Adipocyte (in vitro differentiated cells): Measurements from ENCODE around the gene ZNF749.

Experiments
- DNase-seq: peaks from one replicate; pipeline ENCODE4 v3.0.0-alpha.2; 2015; ENCODE audit warnings: low read depth
- H3K27me3 ChIP-seq: replicated peaks from 2 replicates; pipeline ENCODE4 v1.7.0; 2013; ENCODE audit warnings: mild to moderate bottlenecking, low read length, moderate library complexity; ENCODE audit not compliant: control insufficient read depth, insufficient read depth
- H3K36me3 ChIP-seq: 2 replicates; pipeline ENCODE4 v1.7.0; 2013; ENCODE audit warnings: low read length, mild to moderate bottlenecking, moderate library complexity; ENCODE audit not compliant: control insufficient read depth, insufficient read depth, severe bottlenecking
- H3K4me1 ChIP-seq: 2 replicates; pipeline ENCODE4 v1.7.0; 2013; ENCODE audit warnings: mild to moderate bottlenecking, low read length, moderate library complexity; ENCODE audit not compliant: control insufficient read depth, insufficient read depth
- H3K4me3 ChIP-seq: 2 replicates; pipeline ENCODE4 v1.7.0; 2013; ENCODE audit warnings: mild to moderate bottlenecking, low read length, moderate library complexity
- H3K9ac ChIP-seq: 2 replicates; pipeline ENCODE4 v1.7.0; 2013; ENCODE audit warnings: mild to moderate bottlenecking, low read length, moderate library complexity
- H3K9me3 ChIP-seq: 2 replicates; pipeline ENCODE4 v1.7.0; 2013; ENCODE audit warnings: mild to moderate bottlenecking, low read length, moderate library complexity; ENCODE audit not compliant: control insufficient read depth

ZNF749 gene

DNA sequence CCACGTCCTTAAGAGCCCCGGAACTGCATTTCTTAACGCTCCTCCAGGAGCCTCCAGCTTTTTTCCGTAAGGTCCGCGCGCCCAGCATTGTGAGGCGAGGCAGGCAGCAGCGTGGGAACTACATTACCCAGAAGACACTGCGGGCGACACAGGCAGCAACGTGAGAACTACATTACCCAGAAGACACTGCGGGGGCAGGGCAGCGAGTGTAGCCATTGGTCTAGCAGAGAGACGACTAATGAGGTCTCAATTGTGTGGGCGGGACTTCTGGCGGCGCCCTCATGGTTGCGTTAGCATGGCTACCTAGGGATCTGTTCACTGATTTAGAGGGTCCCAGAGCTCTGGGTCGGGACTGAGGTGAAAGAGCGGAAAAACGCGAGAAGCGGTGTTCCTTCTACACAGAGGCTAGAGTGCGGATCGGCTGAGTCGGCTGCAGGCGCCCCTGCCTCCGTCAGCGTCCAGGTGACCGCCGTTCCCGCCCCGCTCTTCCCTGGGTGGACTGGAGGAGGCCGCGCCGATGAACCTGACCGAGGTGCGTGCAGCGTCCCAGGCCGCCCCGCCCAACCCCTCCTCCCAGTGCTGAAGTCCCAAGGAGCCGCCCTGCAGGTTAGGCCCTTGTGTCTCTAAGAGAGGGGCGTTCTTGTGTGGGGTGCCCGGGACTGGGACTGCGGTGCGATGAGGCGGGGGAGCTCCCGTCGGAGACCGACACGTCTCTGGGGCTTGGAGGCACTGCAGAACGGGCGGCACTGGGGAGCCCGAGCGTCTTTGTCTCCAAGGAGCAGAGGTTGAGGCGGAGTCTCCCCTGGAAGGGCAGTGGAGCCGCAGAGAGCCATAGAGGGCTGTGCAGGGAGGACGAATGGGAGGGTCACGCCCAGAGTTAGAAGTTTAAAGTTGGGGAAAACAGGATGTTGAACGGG lies at the start of gene ZNF749:
TSS of gene ZNF749 (plus strand) at position 264 of the 917 bp plus-strand sequence. CDS start at position 518, 254 bp downstream.
- Histone ChIP-seq H3K4me1 (peaks cover 16% of the 10 kb centered on the region), H3K9me3 (no peaks in the 10 kb centered on the region), H3K27me3 (no peaks in the 10 kb centered on the region), H3K4me3 (peak within 1 kb of the TSS; percentile 95), H3K9ac (peak within 1 kb of the TSS; percentile 88), H3K36me3 (peaks cover 6% of the 10 kb centered on the region)
- peak; percentile 99 for DNase-seq

DNA sequence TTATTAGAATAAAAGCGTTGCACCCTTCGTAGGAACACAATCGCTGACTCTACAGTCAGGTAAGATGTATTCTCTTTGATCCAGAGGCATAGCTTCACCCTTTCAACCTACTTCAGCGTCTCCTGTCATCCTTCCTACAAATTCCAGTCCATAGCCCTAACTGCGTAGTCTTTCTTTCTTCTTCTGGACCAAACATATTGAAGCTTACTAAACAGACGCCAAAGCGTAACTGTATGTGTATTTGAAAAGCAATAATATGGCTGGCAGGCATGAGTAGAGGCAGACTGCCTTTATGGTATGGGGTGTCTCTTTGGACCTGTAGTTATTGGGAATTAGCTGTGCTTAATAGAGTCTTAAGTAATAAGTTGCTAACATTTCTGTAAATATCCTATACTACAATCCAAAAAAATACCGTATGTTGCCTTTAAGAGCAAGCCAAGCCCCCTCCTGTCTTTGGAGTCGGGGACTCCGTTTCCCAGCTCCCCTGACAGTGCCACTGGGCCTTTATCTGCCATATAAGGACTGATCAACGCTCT lies 45.9 kb upstream of the ZNF749 start:
- Histone ChIP-seq H3K27me3 (no peaks in the 10 kb centered on the region), H3K36me3 (no peaks in the 10 kb centered on the region), H3K9ac (peak overlapping the region; percentile 98), H3K4me1 (peaks cover 15% of the 10 kb centered on the region), H3K9me3 (no peaks in the 10 kb centered on the region), H3K4me3 (peak overlapping the region; percentile 98)
- DNase-seq, result no peak

DNA sequence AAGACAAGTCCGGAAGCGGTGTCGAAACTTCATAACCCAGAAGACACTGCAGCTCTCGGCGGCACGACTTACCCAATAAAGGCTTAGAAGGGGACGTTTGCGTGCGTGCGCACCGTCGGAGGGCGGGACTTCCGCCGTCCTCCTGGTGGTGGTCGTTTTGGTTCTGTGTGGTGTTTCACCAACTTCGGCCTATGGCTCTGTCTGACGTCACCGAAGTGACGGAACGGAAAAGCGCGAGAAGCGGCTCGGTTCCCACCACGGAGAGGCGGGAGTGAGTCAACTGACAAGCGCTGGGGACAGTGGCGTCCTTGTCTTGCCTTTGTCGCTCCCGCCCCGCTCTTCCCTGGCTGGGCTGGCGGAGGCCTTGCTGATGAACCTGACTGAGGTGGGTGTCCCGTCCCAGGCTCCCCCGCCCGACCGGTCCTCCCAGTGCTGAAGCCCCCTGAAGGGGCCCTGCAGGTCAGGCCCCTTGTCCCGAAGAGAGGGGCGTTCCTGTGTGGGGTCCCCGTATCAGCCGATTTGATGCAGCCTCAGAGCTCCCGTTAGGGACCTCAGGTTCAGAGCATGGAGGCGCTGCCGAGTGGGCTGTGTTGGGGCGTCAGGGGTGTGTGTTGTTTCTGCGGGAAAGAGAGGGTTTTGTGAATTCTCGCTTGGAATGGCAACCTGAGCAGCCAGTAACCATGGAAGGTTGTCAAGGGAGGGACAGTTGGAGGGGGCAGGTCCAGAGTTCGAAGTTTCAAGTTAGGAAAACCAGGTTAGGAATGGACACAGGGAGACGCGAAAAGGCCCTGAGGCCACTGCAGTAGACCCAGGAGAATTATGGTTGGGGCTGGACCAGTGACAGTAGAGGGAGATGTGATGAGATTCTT lies 45.2 kb upstream of the ZNF749 start, which contains the start of gene ZNF548:
TSS of gene ZNF548 (plus strand) at position 125 of the 869 bp plus-strand sequence. CDS start at position 371, 246 bp downstream.
- peak; percentile 99 for DNase-seq
- no peaks in the 10 kb centered on the region for H3K27me3 ChIP-seq
- H3K36me3 ChIP-seq, result no peaks in the 10 kb centered on the region
- H3K9me3 ChIP-seq, result no peaks in the 10 kb centered on the region
- H3K4me1 ChIP-seq, result peaks cover 15% of the 10 kb centered on the region
- peak within 1 kb of the TSS; percentile 98 for H3K4me3 ChIP-seq
- H3K9ac ChIP-seq, result peak within 1 kb of the TSS; percentile 98

GRCh38 chr19:57395710-57396109 lies 39.4 kb upstream of the ZNF749 start:
- Histone ChIP-seq H3K9ac (no peak overlapping the region), H3K36me3 (peaks cover 42% of the 10 kb centered on the region), H3K9me3 (peaks cover 20% of the 10 kb centered on the region), H3K27me3 (no peaks in the 10 kb centered on the region), H3K4me3 (no peak overlapping the region), H3K4me1 (peaks cover 7% of the 10 kb centered on the region)
- DNase-seq, result no peak

DNA sequence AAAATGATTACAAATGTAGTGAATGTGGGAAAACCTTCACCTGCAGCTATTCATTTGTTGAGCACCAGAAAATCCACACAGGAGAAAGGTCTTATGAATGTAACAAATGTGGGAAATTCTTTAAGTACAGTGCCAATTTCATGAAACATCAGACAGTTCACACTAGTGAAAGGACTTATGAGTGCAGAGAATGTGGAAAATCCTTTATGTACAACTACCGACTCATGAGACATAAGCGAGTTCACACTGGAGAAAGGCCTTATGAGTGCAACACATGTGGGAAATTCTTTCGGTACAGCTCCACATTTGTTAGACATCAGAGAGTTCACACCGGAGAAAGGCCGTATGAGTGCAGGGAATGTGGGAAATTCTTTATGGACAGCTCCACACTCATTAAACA lies 36.3 kb upstream of the ZNF749 start:
- H3K36me3 ChIP-seq, result peaks cover 42% of the 10 kb centered on the region
- no peak overlapping the region for H3K4me3 ChIP-seq
- no peak for DNase-seq
- H3K27me3 ChIP-seq, result no peaks in the 10 kb centered on the region
- H3K4me1 ChIP-seq, result no peaks in the 10 kb centered on the region
- no peak overlapping the region for H3K9ac ChIP-seq
- H3K9me3 ChIP-seq, result peaks cover 20% of the 10 kb centered on the region

- no peaks in the 10 kb centered on the region for H3K4me1 ChIP-seq
- no peak overlapping the region for H3K4me3 ChIP-seq
- H3K9ac ChIP-seq, result no peak overlapping the region
- DNase-seq, result no peak
- H3K27me3 ChIP-seq, result no peaks in the 10 kb centered on the region
- H3K36me3 ChIP-seq, result peaks cover 13% of the 10 kb centered on the region
- H3K9me3 ChIP-seq, result peaks cover 8% of the 10 kb centered on the region
Observed at GRCh38 chr19:57403737-57404563, 31.2 kb upstream of the ZNF749 start.

DNA sequence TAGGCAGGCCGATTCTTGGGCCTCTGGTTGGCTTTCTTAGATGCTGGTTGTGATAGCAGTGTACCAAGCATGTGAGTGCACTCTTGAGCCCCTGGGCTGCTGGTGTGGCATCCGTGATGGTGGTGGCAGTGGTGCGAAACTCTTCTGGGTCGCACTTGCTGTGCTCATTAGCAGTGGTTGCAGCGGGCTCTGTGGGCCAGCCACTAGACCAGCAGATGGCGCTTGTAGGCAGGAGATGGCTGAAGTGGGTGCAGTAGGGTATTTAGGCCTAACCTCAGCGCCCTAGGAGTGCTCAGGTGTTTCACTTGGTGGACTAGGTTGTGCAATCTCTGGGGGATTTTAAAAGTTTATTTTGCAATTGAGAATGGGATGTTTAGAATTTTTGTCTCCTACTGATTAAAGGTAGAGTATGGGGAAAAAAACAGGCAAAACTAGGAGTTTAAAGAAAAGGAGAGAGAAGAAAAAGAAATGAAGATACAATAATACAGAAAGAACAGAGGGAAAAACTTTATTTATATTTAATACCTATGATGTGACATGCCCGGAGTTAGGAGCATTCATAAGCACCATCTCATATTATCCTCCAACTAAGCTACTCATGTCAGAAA lies 28.5 kb upstream of the ZNF749 start:
- H3K9me3 ChIP-seq, result no peaks in the 10 kb centered on the region
- no peaks in the 10 kb centered on the region for H3K27me3 ChIP-seq
- peak; percentile 83 for DNase-seq
- H3K4me1 ChIP-seq, result peaks cover 7% of the 10 kb centered on the region
- no peaks in the 10 kb centered on the region for H3K36me3 ChIP-seq
- H3K4me3 ChIP-seq, result no peak overlapping the region
- no peak overlapping the region for H3K9ac ChIP-seq

- H3K4me3 ChIP-seq, result peak within 1 kb of the TSS; percentile 96
- peaks cover 13% of the 10 kb centered on the region for H3K36me3 ChIP-seq
- H3K9ac ChIP-seq, result peak within 1 kb of the TSS; percentile 90
- no peaks in the 10 kb centered on the region for H3K27me3 ChIP-seq
- peak; percentile 98 for DNase-seq
- H3K4me1 ChIP-seq, result peaks cover 13% of the 10 kb centered on the region
- H3K9me3 ChIP-seq, result no peaks in the 10 kb centered on the region
Observed at GRCh38 chr19:57410877-57411671, 24.1 kb upstream of the ZNF749 start, which contains the start of gene ZNF17. Gene ZNF17 (plus strand): TSS chr19:57411161. CDS start chr19:57413616, 2,455 bp downstream.

DNA sequence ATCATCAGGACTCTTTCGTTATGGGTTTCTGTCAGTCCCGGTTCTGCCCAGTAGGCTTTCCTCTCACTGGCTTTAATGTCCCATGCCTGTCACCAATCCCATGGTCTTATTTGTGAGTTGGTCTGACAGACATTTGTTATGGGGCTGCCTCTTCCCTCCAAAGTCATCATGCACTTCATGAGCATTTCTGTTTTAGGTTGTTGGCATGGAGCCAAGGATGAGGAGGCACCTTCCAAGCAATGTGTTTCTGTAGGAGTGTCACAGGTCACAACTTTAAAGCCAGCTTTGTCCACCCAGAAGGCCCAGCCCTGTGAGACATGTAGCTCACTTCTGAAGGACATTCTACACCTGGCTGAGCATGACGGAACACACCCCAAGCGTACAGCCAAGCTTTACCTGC lies 15.7 kb upstream of the ZNF749 start:
- H3K36me3 ChIP-seq, result peaks cover 54% of the 10 kb centered on the region

More for the DNA sequence above, 15.7 kb upstream of the ZNF749 start:
- Histone ChIP-seq H3K9ac (no peak overlapping the region), H3K4me1 (no peaks in the 10 kb centered on the region), H3K4me3 (no peak overlapping the region), H3K27me3 (no peaks in the 10 kb centered on the region), H3K9me3 (peaks cover 26% of the 10 kb centered on the region)
- no peak for DNase-seq
